Measurements from ENCODE around the gene CERS2.

Gene CERS2

GRCh38 chr1:150992626-150993025, 18.0 kb upstream of the CERS2 start:
- H3K9me3 ChIP-seq (ENCODE audit: control insufficient read depth, insufficient read depth, low read depth, low read length), result no peaks in the 10 kb centered on the region
- no peak overlapping the region for H3K4me3 ChIP-seq (ENCODE audit: low read depth, low read length)
- POLR2A ChIA-PET, result no interaction called here
- no peaks in the 10 kb centered on the region for H3K4me1 ChIP-seq (ENCODE audit: control insufficient read depth, insufficient read depth, low read length)
- TF ChIP-seq ZNF292 (tag by site-specific recombination; IDR thresholded peaks at IDR 0.05; ENCODE audit: borderline replicate concordance, low read depth) (no peak), ZNF114 (tag by site-specific recombination; IDR thresholded peaks at IDR 0.05) (no peak), ZNF843 (tag by site-specific recombination; IDR thresholded peaks at IDR 0.05) (no peak), GLIS2 (tag by site-specific recombination; IDR thresholded peaks at IDR 0.05) (no peak), ZNF311 (tag by site-specific recombination; IDR thresholded peaks at IDR 0.05; ENCODE audit: borderline replicate concordance) (no peak)
- H3K36me3 ChIP-seq (ENCODE audit: control insufficient read depth in 2 of 2, insufficient read depth in 1 of 2, low read length in 2 of 2), result peaks cover 0 to 16% of the 10 kb centered on the region in 2 experiments; a peak in 1 of 3 replicates
- no peak overlapping the region for H3K27ac ChIP-seq (ENCODE audit: extremely low read depth, low read depth, low read length)
- CTCF ChIA-PET, result interaction anchor here (1.0 to 1.4 kb wide), 2 partner anchors 11 to 14 kb away, joined by 3 read pairs; partner anchors contain the start of genes ANXA9 and MINDY1

DNA sequence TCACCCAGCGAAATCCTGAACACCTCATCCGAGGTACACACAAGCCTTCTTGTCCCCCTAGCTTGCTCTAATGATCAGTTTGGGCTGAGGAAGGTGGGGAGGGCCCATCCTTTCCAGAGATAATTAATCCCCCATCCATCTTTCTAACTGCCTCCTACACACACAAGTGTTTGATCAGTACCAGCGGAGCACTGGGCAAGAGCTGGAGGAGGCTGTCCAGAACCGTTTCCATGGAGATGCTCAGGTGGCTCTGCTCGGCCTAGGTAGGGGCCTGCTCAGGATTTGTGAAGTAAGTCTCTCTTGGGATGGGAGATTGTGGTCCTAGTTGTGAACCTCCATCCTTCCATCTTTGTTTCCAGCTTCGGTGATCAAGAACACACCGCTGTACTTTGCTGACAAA, 13.3 kb upstream of the CERS2 start:
- H3K36me3 ChIP-seq (ENCODE audit: control insufficient read depth in 2 of 2, insufficient read depth in 1 of 2, low read length in 2 of 2), result no peaks in the 10 kb centered on the region
- no peak overlapping the region for H3K4me3 ChIP-seq (ENCODE audit: low read depth, low read length)
- CTCF ChIA-PET, result interaction anchor here (1.1 to 2.1 kb wide), 2 partner anchors 8 to 10 kb away, joined by 5 to 7 read pairs; no protein-coding TSS in a partner anchor
- POLR2A ChIA-PET, result interaction anchor here (1.1 kb wide), 1 partner anchor 14 kb away, joined by 3 read pairs; no protein-coding TSS in a partner anchor
- H3K9me3 ChIP-seq (ENCODE audit: control insufficient read depth, insufficient read depth, low read depth, low read length), result no peaks in the 10 kb centered on the region
- H3K4me1 ChIP-seq (ENCODE audit: control insufficient read depth, insufficient read depth, low read length), result no peaks in the 10 kb centered on the region
- no peak overlapping the region for H3K27ac ChIP-seq (ENCODE audit: extremely low read depth, low read depth, low read length)
- TF ChIP-seq SP2 (tag by site-specific recombination; IDR thresholded peaks at IDR 0.05) (no peak), ZNF175 (tag by site-specific recombination; IDR thresholded peaks at IDR 0.05) (no peak), ZNF24 (tag by site-specific recombination; IDR thresholded peaks at IDR 0.05) (no peak), ZNF549 (tag by site-specific recombination; IDR thresholded peaks at IDR 0.05) (no peak), ZBTB17 (tag by site-specific recombination; IDR thresholded peaks at IDR 0.05) (no peak), ZSCAN30 (tag by site-specific recombination; IDR thresholded peaks at IDR 0.05) (no peak), ZNF701 (tag by site-specific recombination; IDR thresholded peaks at IDR 0.05) (no peak), SCRT1 (tag by site-specific recombination; IDR thresholded peaks at IDR 0.05; ENCODE audit: borderline replicate concordance) (no peak), ZNF394 (tag by site-specific recombination; IDR thresholded peaks at IDR 0.05; ENCODE audit: borderline replicate concordance) (no peak), ZNF416 (tag by site-specific recombination; IDR thresholded peaks at IDR 0.05) (no peak), ZNF48 (tag by site-specific recombination; IDR thresholded peaks at IDR 0.05) (no peak), SP7 (tag by site-specific recombination; IDR thresholded peaks at IDR 0.05) (no peak), IKZF3 (tag by site-specific recombination; IDR thresholded peaks at IDR 0.05) (no peak), ELK4 (IDR thresholded peaks at IDR 0.05; ENCODE audit: borderline replicate concordance, low read depth, low read length) (no peak), ZNF792 (tag by site-specific recombination; IDR thresholded peaks at IDR 0.05) (no peak), ZNF670 (tag by site-specific recombination; IDR thresholded peaks at IDR 0.05; ENCODE audit: low read depth) (no peak)
- TF ChIP-seq, protein P1, sequence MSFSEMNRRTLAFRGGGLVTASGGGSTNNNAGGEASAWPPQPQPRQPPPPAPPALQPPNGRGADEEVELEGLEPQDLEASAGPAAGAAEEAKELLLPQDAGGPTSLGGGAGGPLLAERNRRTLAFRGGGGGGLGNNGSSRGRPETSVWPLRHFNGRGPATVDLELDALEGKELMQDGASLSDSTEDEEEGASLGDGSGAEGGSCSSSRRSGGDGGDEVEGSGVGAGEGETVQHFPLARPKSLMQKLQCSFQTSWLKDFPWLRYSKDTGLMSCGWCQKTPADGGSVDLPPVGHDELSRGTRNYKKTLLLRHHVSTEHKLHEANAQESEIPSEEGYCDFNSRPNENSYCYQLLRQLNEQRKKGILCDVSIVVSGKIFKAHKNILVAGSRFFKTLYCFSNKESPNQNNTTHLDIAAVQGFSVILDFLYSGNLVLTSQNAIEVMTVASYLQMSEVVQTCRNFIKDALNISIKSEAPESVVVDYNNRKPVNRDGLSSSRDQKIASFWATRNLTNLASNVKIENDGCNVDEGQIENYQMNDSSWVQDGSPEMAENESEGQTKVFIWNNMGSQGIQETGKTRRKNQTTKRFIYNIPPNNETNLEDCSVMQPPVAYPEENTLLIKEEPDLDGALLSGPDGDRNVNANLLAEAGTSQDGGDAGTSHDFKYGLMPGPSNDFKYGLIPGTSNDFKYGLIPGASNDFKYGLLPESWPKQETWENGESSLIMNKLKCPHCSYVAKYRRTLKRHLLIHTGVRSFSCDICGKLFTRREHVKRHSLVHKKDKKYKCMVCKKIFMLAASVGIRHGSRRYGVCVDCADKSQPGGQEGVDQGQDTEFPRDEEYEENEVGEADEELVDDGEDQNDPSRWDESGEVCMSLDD (tag by site-specific recombination; IDR thresholded peaks at IDR 0.05), result no peak

Data from HEK293 (cell line).